Fibroblast of the aortic adventitia (primary cell): ENCODE results near the gene ARHGAP10. TPM values are rescaled to one million over a fixed set of nuclear protein-coding genes. Genes with fewer than 3 reads are reported as not detected.
A peak's percentile ranks its signal among the peaks of the same experiment; 100 is the strongest.

ENCODE experiments used
- DNase-seq: peaks from one replicate; pipeline ENCODE4 v3.0.0-alpha.2; 2010; ENCODE audit warnings: low read depth
- H3K4me3 ChIP-seq: 2 replicates; pipeline ENCODE4 v1.5.1; 2011; ENCODE audit warnings: low read depth, mild to moderate bottlenecking, control low read depth, low read length, moderate library complexity
- total RNA-seq: library from RNA; depleted of rRNA; stranded (reverse); fragments of >200 nt; gene quantifications from 2 replicates; pipeline ENCODE4 v1.2.3, GENCODE V29; 2012; ENCODE audit warnings: low replicate concordance
- TF ChIP-seq, protein P1 (sequence below): IDR thresholded peaks from 2 replicates; pipeline ENCODE4 v1.5.1; 2011; ENCODE audit warnings: mild to moderate bottlenecking, low read length, control low read depth, inconsistent platforms; ENCODE audit not compliant: insufficient read depth

The ARHGAP10 gene
- total RNA-seq, 1 donor: 45.0 TPM

DNA sequence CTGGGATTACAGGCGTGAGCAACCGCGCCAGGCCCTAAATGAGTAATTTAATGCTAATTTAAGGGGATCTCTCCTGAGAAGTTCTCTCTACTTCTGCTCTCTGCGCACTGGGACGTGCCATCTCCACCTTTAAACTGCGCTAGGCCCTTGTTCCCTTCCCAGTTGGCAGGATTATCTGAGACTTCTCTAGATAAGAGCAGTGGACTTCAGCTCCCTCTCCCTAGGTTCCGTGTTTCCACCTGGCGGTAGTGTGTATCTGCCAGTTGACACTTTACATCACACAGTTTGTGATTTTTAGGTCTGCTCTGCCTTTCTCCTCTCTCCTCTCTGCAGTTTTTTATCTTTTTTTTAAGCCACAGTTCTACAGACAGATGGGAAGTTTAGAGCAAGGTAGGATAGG is 40.2 kb downstream of the ARHGAP10 start:
- H3K4me3 ChIP-seq: no peak overlapping the region
- TF ChIP-seq, protein P1, sequence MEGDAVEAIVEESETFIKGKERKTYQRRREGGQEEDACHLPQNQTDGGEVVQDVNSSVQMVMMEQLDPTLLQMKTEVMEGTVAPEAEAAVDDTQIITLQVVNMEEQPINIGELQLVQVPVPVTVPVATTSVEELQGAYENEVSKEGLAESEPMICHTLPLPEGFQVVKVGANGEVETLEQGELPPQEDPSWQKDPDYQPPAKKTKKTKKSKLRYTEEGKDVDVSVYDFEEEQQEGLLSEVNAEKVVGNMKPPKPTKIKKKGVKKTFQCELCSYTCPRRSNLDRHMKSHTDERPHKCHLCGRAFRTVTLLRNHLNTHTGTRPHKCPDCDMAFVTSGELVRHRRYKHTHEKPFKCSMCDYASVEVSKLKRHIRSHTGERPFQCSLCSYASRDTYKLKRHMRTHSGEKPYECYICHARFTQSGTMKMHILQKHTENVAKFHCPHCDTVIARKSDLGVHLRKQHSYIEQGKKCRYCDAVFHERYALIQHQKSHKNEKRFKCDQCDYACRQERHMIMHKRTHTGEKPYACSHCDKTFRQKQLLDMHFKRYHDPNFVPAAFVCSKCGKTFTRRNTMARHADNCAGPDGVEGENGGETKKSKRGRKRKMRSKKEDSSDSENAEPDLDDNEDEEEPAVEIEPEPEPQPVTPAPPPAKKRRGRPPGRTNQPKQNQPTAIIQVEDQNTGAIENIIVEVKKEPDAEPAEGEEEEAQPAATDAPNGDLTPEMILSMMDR: no peak
- DNase-seq: no peak

DNA sequence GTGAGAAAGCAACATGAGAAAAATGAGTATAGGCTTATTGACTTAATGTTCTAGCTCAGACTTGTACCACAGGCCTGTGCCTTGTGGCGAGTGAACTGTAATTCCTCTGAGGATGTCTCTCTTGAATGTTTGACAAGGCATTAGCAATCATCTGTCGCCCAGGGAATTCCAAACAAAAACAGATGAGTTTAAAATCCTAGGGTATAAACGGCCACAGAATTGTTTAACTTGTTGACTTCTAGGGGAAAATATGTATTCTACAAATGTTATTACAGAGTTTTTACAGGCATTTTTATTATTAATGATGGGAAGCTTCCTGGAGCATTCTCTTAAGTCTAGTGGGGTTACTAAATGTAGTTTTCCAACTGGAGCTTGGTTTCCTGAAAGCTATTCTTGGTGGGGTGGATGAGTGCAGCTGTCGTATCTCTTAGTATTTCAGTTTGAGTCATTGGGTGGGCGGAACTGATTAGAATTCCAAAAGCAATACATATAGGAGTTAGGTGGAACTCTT is 40.6 kb downstream of the ARHGAP10 start:
- no peak overlapping the region for H3K4me3 ChIP-seq
- peak; percentile 90 for DNase-seq
- TF ChIP-seq, protein P1: no peak

DNA sequence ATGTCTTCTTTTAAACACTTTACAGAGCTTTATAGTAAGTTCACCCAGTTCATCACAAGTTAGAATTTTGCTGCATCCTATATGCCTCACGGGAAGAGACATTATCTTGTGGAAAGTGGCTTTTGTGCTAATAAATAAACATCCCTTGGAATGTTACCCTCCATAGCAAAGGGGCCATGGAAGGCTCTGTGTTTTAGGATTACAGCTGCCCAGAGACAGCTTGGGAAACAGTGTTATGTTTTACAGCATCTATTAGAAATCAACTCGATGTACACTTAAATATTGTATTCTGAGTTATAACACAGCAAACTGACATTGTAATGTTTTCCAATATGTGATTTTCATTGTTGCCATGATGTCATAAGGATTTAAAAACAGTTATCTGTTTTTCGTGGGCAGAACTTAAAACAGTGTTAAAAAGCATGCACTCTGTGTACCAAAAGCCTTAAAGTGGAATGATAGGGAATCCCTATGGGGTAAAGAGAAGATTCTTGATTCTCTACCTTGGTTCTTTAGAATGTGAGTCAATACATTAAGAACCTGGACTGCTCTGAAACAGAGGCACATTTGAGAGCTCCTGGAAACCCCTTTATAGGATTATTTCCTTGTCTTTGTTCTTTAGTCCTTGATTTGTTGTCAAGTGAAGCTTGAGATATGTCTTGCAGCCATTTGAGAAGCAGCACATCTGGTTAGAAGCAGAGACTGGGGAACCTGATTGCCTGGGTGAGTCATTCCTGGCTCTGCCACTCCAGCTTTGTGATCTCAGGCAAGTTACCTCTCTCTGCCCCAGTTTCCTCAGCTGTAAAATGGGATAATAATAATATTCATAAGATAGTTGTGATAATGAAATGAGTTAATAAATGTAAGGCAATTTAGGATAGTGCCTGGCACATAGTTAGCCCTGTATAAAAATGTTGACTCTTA is 41.6 kb downstream of the ARHGAP10 start:
- H3K4me3 ChIP-seq: peak overlapping the region; percentile 6
- TF ChIP-seq, protein P1: no peak
- peak; percentile 66 for DNase-seq

DNA sequence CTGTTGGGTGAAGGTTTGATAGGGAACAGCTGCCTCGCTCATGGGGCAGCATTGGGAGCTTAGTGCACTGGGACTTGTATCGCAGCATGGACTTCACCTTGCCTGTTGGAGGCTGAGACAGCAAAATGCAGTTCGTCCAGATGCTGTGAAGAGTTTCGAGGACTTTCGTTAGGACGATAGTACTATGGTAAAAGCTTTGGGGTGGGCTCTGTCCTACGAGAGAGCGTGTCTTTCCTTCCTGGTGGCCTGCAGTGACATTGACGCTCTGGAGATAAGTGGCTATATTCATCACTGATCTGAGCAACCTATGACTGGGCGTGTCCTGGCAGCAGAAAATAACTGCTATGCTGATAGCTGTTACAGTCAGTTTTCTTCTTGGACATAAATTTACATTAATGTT is 44.8 kb downstream of the ARHGAP10 start:
- H3K4me3 ChIP-seq: no peak overlapping the region
- no peak for DNase-seq
- TF ChIP-seq, protein P1: no peak

DNA sequence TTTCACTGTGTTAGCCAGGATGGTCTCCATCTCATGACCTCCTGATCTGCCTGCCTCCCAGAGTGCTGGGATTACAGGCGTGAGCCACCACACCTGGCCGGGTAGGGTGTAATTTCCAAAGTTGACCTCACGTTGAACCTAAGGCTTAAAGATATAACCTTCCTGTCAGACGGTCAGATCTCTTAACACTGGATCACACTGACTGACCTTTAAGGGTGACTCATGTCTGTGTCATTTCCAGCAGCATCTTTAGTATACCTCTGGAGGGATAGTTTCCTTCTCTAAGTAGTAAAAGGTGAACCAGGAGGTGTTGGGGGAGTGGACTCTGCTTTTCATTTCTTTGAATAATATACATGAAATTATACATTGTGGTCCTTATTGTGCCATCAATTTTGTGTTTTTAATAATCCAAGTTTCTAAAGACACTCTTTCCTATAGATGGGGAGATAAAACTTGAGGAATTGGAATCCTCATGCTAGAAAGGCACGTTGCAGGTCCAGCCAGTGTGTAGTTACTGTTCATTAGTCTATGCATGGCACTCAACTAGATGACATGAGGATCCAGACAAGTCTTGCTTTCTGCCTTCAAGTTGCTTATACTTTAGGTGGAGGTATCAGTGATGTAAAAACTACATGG is 45.7 kb downstream of the ARHGAP10 start:
- TF ChIP-seq, protein P1: no peak
- no peak for DNase-seq
- H3K4me3 ChIP-seq: no peak overlapping the region

DNA sequence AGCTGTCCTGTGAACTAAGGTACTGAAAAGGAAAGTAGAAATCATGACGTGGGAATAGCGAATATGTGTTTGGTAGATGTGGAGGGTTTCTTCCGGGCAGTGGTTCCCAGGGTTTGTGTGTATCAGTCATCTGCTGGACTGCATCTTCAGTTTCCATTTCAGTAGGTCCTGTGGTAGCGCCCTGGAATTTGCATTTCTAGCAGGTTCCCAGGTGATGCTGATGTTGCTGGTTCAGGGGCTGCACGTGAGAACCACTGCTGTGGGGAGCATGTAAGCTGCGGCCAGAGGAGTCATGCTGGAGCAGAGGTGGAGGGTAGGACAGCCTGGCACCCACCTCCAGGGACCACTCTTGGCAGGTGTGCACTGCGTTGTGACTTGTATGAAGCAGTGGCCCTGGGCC is 47.1 kb downstream of the ARHGAP10 start:
- TF ChIP-seq, protein P1: no peak
- H3K4me3 ChIP-seq: no peak overlapping the region
- no peak for DNase-seq
